HL-60 (cell line): ENCODE data around the gene LDLRAD3.

Experiments
- GABPA ChIP-seq: IDR thresholded peaks from 2 replicates; pipeline ENCODE4 v1.6.1; 2012; ENCODE audit warnings: low read depth
- POLR2AphosphoS5 ChIP-seq: IDR thresholded peaks from 2 replicates; pipeline ENCODE4 v1.6.1; 2012; ENCODE audit warnings: low read depth
- SPI1 ChIP-seq: IDR thresholded peaks from 2 replicates; pipeline ENCODE4 v1.6.1; 2012; ENCODE audit warnings: low read depth, mild to moderate bottlenecking, borderline replicate concordance
- TF ChIP-seq, protein P1 (sequence below): IDR thresholded peaks from one replicate; pipeline ENCODE4 v1.5.1; 2011; ENCODE audit warnings: low read length, control low read depth, inconsistent platforms; ENCODE audit not compliant: insufficient read depth
- TF ChIP-seq, protein P2 (sequence below): IDR thresholded peaks from 2 replicates; pipeline ENCODE4 v1.6.1; 2012; ENCODE audit warnings: low read depth; ENCODE audit not compliant: insufficient replicate concordance

DNA sequence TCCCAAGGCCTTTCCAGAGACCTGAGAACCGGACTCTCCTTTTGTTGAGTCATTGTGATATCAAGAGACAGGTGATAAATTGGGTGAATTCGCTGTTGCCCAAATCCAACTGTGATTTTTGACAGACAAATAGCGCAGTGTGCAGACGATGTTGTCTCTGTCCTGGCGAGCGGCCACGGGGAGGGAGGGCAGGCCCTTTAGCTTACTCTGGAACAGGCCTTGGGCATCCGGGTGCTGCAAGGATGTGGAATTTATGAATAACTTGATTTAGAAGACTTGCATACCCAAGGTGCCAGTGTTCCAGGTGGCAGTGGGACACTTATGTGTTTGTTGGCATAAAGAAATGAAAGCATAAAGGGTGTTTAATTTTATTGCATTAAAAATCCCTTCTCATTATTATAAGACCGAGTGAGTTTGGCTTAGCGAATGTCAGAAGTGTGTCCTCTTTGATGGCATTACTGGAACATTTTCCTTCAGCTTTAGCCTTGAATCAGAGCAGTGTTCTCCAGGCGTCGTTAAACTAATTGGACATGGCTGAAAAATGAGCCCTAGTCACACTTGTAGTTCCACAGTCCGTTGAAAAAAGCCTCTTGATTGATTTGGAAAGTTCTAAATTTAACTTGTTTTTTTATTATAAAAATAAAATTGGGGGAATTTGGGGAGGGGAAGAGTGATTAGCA is 9.4 kb downstream of the LDLRAD3 start:
- TF ChIP-seq, protein P1, sequence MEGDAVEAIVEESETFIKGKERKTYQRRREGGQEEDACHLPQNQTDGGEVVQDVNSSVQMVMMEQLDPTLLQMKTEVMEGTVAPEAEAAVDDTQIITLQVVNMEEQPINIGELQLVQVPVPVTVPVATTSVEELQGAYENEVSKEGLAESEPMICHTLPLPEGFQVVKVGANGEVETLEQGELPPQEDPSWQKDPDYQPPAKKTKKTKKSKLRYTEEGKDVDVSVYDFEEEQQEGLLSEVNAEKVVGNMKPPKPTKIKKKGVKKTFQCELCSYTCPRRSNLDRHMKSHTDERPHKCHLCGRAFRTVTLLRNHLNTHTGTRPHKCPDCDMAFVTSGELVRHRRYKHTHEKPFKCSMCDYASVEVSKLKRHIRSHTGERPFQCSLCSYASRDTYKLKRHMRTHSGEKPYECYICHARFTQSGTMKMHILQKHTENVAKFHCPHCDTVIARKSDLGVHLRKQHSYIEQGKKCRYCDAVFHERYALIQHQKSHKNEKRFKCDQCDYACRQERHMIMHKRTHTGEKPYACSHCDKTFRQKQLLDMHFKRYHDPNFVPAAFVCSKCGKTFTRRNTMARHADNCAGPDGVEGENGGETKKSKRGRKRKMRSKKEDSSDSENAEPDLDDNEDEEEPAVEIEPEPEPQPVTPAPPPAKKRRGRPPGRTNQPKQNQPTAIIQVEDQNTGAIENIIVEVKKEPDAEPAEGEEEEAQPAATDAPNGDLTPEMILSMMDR, result no peak
- TF ChIP-seq GABPA, result no peak
- TF ChIP-seq, protein P2, sequence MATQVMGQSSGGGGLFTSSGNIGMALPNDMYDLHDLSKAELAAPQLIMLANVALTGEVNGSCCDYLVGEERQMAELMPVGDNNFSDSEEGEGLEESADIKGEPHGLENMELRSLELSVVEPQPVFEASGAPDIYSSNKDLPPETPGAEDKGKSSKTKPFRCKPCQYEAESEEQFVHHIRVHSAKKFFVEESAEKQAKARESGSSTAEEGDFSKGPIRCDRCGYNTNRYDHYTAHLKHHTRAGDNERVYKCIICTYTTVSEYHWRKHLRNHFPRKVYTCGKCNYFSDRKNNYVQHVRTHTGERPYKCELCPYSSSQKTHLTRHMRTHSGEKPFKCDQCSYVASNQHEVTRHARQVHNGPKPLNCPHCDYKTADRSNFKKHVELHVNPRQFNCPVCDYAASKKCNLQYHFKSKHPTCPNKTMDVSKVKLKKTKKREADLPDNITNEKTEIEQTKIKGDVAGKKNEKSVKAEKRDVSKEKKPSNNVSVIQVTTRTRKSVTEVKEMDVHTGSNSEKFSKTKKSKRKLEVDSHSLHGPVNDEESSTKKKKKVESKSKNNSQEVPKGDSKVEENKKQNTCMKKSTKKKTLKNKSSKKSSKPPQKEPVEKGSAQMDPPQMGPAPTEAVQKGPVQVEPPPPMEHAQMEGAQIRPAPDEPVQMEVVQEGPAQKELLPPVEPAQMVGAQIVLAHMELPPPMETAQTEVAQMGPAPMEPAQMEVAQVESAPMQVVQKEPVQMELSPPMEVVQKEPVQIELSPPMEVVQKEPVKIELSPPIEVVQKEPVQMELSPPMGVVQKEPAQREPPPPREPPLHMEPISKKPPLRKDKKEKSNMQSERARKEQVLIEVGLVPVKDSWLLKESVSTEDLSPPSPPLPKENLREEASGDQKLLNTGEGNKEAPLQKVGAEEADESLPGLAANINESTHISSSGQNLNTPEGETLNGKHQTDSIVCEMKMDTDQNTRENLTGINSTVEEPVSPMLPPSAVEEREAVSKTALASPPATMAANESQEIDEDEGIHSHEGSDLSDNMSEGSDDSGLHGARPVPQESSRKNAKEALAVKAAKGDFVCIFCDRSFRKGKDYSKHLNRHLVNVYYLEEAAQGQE, result no peak
- TF ChIP-seq POLR2AphosphoS5, result no peak
- no peak for TF ChIP-seq SPI1
